ENCODE data around the gene TLL1. TPM values are rescaled to one million over a fixed set of nuclear protein-coding genes. Genes with fewer than 3 reads are reported as not detected.

TLL1 gene
- total and polyA plus RNA-seq, 8 donors, result 0.65 to 3.0 (median 1.6) TPM

DNA sequence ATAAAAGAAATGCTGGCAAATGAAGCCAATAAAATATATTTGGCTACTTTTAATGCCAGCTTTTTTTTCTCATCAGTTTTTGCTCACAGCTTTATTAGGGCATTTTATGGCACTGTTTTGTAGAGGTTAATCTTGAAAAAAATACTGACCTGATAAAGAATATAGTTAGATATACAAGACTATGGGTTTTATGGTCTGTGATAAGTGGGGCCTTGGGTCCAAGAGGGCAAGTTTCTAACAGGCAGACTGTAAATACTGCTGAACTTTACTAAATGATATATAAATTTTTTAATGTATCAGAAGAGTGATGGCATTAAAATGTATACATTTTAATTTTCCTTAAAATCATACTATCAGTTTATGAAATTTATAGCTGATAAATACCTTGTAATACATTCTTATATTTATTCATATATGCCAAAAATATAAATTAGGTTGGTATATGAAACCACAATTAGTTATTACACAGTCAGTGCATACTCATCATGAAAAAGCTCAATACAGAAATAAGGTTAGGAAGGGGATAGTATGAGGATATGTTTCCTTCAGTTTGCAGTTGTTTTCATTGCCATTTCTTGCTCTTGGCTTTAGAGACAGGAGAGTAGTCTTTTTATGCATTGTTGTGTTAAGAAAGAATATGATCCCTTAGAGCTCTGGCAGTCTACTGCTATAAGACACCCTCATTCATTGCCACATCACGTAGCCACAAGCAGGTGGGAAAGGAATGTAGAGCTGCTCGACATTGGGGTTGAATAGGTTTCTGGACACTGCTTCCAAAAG is 146.6 kb downstream of the TLL1 start:
- FAIRE-seq, result no peak
- no peak for DNase-seq
- intact Hi-C loops (cut with DNase I), result no loop called here
- Histone ChIP-seq H3K4me3 (no peak overlapping the region), H3K4me1 (no peaks in the 10 kb centered on the region), H3K9me3 (no peaks in the 10 kb centered on the region), H3K27me3 (no peaks in the 10 kb centered on the region), H3K36me3 (no peaks in the 10 kb centered on the region), H3K27ac (no peak overlapping the region)
- 78 to 84% methylated on average over 2 of the region's 2 CpGs for WGBS, 2 donors
- TF ChIP-seq, protein P1, sequence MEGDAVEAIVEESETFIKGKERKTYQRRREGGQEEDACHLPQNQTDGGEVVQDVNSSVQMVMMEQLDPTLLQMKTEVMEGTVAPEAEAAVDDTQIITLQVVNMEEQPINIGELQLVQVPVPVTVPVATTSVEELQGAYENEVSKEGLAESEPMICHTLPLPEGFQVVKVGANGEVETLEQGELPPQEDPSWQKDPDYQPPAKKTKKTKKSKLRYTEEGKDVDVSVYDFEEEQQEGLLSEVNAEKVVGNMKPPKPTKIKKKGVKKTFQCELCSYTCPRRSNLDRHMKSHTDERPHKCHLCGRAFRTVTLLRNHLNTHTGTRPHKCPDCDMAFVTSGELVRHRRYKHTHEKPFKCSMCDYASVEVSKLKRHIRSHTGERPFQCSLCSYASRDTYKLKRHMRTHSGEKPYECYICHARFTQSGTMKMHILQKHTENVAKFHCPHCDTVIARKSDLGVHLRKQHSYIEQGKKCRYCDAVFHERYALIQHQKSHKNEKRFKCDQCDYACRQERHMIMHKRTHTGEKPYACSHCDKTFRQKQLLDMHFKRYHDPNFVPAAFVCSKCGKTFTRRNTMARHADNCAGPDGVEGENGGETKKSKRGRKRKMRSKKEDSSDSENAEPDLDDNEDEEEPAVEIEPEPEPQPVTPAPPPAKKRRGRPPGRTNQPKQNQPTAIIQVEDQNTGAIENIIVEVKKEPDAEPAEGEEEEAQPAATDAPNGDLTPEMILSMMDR (IDR thresholded peaks at IDR 0.05), result no peak
- ATAC-seq, result no peak

DNA sequence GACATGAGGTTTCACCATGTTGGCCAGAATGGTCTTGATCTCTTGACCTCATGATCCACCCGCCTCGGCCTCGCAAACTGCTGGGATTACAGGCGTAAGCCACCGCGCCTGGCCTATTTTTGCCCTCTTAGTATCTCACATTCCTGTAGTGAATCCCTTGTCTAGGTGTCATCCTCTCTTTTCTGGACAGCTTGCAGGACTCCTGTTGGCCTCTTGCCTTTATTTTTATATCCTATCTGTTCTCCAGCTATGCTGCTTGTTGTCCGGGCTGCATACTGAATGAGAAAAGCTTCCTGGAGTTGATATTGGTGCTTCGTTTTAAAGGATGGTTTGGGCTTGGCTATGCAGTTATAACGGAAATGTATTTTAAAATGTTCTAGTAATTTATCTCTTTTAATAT is 148.6 kb downstream of the TLL1 start:
- no peak overlapping the region for H3K27ac ChIP-seq
- no peak overlapping the region for H3K4me3 ChIP-seq
- intact Hi-C loops (cut with DNase I), result no loop called here
- H3K4me1 ChIP-seq, result no peaks in the 10 kb centered on the region
- ATAC-seq, result no peak
- H3K36me3 ChIP-seq, result no peaks in the 10 kb centered on the region
- peak; percentile 39 for FAIRE-seq
- H3K27me3 ChIP-seq, result no peaks in the 10 kb centered on the region
- no peak for DNase-seq
- WGBS, 2 donors, result 92 to 95% methylated on average over 9 of the region's 9 CpGs
- no peaks in the 10 kb centered on the region for H3K9me3 ChIP-seq
- TF ChIP-seq, protein P1 (IDR thresholded peaks at IDR 0.05), result no peak

DNA sequence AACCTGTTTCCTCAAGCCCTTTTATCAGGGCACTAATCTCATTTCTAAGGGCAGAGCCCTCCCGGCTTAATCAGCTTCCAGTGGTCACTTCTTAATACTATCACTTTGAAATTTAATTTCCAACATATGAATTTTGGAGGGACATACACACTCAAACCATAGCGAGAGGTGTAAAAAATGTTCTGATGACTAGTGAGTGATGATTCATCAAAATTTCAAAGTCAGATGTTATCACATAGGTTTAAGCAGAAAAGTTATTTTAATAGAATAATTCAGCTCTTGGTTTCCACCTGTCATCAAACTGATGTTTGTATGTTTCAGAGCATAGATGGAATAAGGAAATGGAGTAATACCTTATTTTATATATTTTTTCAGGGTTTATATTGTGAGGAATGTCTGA is 161.9 kb downstream of the TLL1 start:
- Histone ChIP-seq H3K36me3 (no peaks in the 10 kb centered on the region), H3K9me3 (no peaks in the 10 kb centered on the region), H3K27ac (no peak overlapping the region), H3K27me3 (no peaks in the 10 kb centered on the region), H3K4me3 (no peak overlapping the region), H3K4me1 (no peaks in the 10 kb centered on the region)
- FAIRE-seq, result no peak
- ATAC-seq, result no peak
- WGBS, 2 donors, result 91 to 96% methylated on average over 2 of the region's 2 CpGs
- TF ChIP-seq, protein P1 (IDR thresholded peaks at IDR 0.05), result no peak
- no peak for DNase-seq
- intact Hi-C loops (cut with DNase I), result no loop called here

DNA sequence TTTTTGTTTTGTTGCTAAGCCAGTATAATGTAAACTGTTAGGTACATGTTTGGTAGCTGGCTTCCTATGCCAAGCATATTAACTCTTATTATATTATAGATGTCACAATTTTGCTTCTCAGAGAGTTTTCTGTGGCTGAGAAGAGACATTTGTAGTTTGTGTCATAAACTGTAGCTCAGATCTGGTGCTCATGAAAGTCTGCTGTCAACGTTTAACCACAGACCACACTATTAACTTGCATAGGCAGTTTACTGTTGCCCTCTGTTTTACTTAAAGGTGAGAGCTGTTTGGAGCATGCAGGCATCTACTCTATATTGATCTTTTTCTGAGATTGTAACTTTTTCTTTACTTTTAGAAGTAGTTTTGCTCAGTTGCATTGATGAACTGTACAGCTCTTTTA is 166.8 kb downstream of the TLL1 start:
- no peaks in the 10 kb centered on the region for H3K4me1 ChIP-seq
- no peaks in the 10 kb centered on the region for H3K9me3 ChIP-seq
- ATAC-seq, result no peak
- intact Hi-C loops (cut with DNase I), result no loop called here
- DNase-seq, result no peak
- TF ChIP-seq, protein P1 (IDR thresholded peaks at IDR 0.05), result no peak
- WGBS, 2 donors, result 25 to 27% methylated on average over 1 of the region's 1 CpG
- FAIRE-seq, result no peak
- no peak overlapping the region for H3K4me3 ChIP-seq
- H3K27me3 ChIP-seq, result no peaks in the 10 kb centered on the region
- no peak overlapping the region for H3K27ac ChIP-seq
- H3K36me3 ChIP-seq, result no peaks in the 10 kb centered on the region

DNA sequence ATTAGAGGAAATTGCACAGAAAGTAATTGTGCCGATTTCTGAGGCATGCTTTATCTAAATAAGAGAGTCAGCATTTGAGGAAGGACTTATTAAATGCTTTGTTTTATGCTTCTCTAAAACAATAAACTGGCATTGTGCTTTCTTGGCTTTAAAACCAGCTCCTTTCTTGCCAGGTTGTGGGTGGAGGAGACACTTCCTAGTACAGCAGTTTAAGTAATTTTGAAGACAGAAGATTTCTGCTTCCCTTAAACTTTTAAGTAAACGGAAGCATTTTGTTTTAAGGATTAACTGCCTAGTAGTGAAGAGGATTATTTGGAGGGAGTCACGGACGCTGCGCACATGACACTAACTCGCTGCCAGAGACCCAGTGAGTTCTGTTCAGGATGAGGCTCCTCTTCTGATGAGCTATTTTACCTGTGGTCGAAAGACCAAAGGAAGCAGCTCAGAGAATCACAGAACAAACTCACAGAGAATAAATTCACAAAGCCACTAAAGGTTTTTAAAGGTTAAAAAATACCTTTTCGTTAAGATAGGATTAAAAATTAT is 169.5 kb downstream of the TLL1 start:
- FAIRE-seq (no peak), DNase-seq (no peak), ATAC-seq (no peak)
- H3K27me3 ChIP-seq, result no peaks in the 10 kb centered on the region
- H3K27ac ChIP-seq, result no peak overlapping the region
- H3K4me1 ChIP-seq, result no peaks in the 10 kb centered on the region
- 66 to 71% methylated on average over 8 of the region's 8 CpGs for WGBS, 2 donors
- no peaks in the 10 kb centered on the region for H3K9me3 ChIP-seq
- no peaks in the 10 kb centered on the region for H3K36me3 ChIP-seq
- no peak overlapping the region for H3K4me3 ChIP-seq
- intact Hi-C loops (cut with DNase I), result no loop called here
- TF ChIP-seq, protein P1 (IDR thresholded peaks at IDR 0.05), result no peak
